Measurements from ENCODE around the gene CER1. TPM values are rescaled to one million over a fixed set of nuclear protein-coding genes. Genes with fewer than 3 reads are reported as not detected.

Gene CER1
- polyA plus RNA-seq, 3 donors, result not detected

DNA sequence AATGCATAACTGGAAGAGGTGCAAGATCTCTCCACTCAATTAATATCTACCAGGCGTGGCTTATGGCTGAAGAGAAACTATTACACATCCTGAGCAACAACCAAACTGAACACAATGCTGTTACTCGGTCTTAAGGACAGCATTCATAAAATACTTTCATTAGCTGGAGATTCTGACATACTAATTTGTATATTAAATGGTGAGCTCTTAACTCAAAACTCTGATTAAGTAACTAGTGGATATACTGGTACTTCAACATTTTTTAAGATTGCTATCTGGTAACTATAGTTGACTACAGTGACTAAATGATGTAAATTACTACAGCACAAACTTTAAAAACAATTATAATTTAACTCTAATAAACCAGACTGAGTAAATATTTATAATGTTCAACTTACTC is 45.1 kb downstream of the CER1 start:
- intact Hi-C loops (cut with micrococcal nuclease), result no loop called here
- Histone ChIP-seq H3K79me2 (ENCODE audit: insufficient read depth, low read length) (no peaks in the 10 kb centered on the region), H3K9ac (ENCODE audit: insufficient read depth, low read length, poor library complexity, severe bottlenecking) (no peak overlapping the region), H3K36me3 (replicated peaks in 1 of 2; ENCODE audit: control insufficient read depth in 1 of 2, insufficient read depth in 2 of 2, low read length in 2 of 2) (peaks cover 0 to 7% of the 10 kb centered on the region in 2 donors), H3K4me1 (ENCODE audit: control insufficient read depth in 1 of 2, insufficient read depth in 2 of 2, low read length in 2 of 2) (no peaks in the 10 kb centered on the region), H3K27me3 (ENCODE audit: control insufficient read depth in 2 of 2, insufficient read depth in 2 of 2, low read length in 2 of 2) (no peaks in the 10 kb centered on the region), H4K20me1 (ENCODE audit: insufficient read depth, low read length) (no peaks in the 10 kb centered on the region), H3K4me2 (replicated peaks; ENCODE audit: extremely low read depth, low read length, poor library complexity, severe bottlenecking) (no peak overlapping the region), H2AFZ (ENCODE audit: insufficient read depth, low read depth, low read length, poor library complexity, severe bottlenecking) (no peak overlapping the region), H3K4me3 (replicated peaks in 1 of 3; ENCODE audit: low read depth in 2 of 3, low read length in 3 of 3) (no peak overlapping the region), H3K9me3 (replicated peaks in 1 of 2; ENCODE audit: control insufficient read depth in 1 of 2, insufficient read depth in 1 of 2, low read length in 2 of 2) (no peaks in the 10 kb centered on the region), H3K27ac (ENCODE audit: low read depth in 1 of 2, low read length in 2 of 2) (no peak overlapping the region)
- TF ChIP-seq, protein P1, sequence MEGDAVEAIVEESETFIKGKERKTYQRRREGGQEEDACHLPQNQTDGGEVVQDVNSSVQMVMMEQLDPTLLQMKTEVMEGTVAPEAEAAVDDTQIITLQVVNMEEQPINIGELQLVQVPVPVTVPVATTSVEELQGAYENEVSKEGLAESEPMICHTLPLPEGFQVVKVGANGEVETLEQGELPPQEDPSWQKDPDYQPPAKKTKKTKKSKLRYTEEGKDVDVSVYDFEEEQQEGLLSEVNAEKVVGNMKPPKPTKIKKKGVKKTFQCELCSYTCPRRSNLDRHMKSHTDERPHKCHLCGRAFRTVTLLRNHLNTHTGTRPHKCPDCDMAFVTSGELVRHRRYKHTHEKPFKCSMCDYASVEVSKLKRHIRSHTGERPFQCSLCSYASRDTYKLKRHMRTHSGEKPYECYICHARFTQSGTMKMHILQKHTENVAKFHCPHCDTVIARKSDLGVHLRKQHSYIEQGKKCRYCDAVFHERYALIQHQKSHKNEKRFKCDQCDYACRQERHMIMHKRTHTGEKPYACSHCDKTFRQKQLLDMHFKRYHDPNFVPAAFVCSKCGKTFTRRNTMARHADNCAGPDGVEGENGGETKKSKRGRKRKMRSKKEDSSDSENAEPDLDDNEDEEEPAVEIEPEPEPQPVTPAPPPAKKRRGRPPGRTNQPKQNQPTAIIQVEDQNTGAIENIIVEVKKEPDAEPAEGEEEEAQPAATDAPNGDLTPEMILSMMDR (IDR thresholded peaks at IDR 0.05), result no peak
- H3K36me3 Mint-ChIP-seq, result peaks cover 19 to 24% of the 10 kb centered on the region in 2 donors
- no peaks in the 10 kb centered on the region for H3K27me3 Mint-ChIP-seq (ENCODE audit: low read depth in 3 of 3)
- no peak for DNase-seq
- no peaks in the 10 kb centered on the region for H3K4me1 Mint-ChIP-seq
- H3K27ac Mint-ChIP-seq, result no peak overlapping the region
- WGBS (ENCODE audit: insufficient coverage), result 83% methylated on average over 1 of the region's 2 CpGs
- H3K9me3 Mint-ChIP-seq, result peaks cover 0 to 2% (median 0%) of the 10 kb centered on the region in 7 donors
- no peak overlapping the region for H3K4me3 Mint-ChIP-seq

DNA sequence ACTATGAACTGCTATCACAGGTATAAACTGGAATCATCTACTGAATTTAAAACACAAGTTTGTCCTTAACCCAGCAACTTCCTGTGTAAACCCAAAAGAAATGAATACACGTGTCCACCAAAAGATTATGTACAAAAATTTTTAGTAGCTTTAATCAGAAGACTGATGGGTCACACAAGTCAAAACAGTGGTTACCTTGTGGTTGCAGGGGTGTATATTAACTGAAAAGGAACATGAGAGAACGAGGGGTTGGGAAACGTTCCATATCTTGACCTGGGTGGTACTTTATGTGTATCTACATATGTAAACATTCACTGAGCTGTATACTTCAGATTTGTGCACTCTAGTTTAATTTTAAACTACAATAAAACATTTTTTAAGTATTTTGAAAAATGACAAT is 47.9 kb downstream of the CER1 start:
- H3K27me3 ChIP-seq (ENCODE audit: control insufficient read depth in 2 of 2, insufficient read depth in 2 of 2, low read length in 2 of 2), result no peaks in the 10 kb centered on the region
- H3K9ac ChIP-seq (ENCODE audit: insufficient read depth, low read length, poor library complexity, severe bottlenecking), result no peak overlapping the region
- H3K4me3 ChIP-seq (replicated peaks in 1 of 3; ENCODE audit: low read depth in 2 of 3, low read length in 3 of 3), result no peak overlapping the region
- no peaks in the 10 kb centered on the region for H3K9me3 ChIP-seq (replicated peaks in 1 of 2; ENCODE audit: control insufficient read depth in 1 of 2, insufficient read depth in 1 of 2, low read length in 2 of 2)
- Mint-ChIP-seq H3K27ac (no peak overlapping the region), H3K4me1 (no peaks in the 10 kb centered on the region), H3K9me3 (peaks cover 0 to 3% (median 0%) of the 10 kb centered on the region in 7 donors), H3K36me3 (peaks cover 17 to 20% of the 10 kb centered on the region in 2 donors), H3K27me3 (ENCODE audit: low read depth in 3 of 3) (no peaks in the 10 kb centered on the region), H3K4me3 (no peak overlapping the region)
- intact Hi-C loops (cut with micrococcal nuclease), result no loop called here
- no peak overlapping the region for H2AFZ ChIP-seq (ENCODE audit: insufficient read depth, low read depth, low read length, poor library complexity, severe bottlenecking)
- H3K36me3 ChIP-seq (replicated peaks in 1 of 2; ENCODE audit: control insufficient read depth in 1 of 2, insufficient read depth in 2 of 2, low read length in 2 of 2), result peaks cover 0 to 22% of the 10 kb centered on the region in 2 donors
- no peak for DNase-seq
- no peaks in the 10 kb centered on the region for H3K79me2 ChIP-seq (ENCODE audit: insufficient read depth, low read length)
- no peak overlapping the region for H3K4me2 ChIP-seq (replicated peaks; ENCODE audit: extremely low read depth, low read length, poor library complexity, severe bottlenecking)
- H4K20me1 ChIP-seq (ENCODE audit: insufficient read depth, low read length), result no peaks in the 10 kb centered on the region
- H3K4me1 ChIP-seq (ENCODE audit: control insufficient read depth in 1 of 2, insufficient read depth in 2 of 2, low read length in 2 of 2), result no peaks in the 10 kb centered on the region
- no peak overlapping the region for H3K27ac ChIP-seq (ENCODE audit: low read depth in 1 of 2, low read length in 2 of 2)
- no CpG with 5 or more reads among the region's 3 CpGs for WGBS (ENCODE audit: insufficient coverage)
- TF ChIP-seq, protein P1 (IDR thresholded peaks at IDR 0.05), result no peak
